NCI-H2227 treated with DMSO at 0.1 percent for 48 hours (cell line): ENCODE measurements around the gene ZNF451.
"Not testable (repeated sequence)": the region's sequence is repeated elsewhere in the genome, so short reads cannot be mapped to it uniquely, and the experiment has no call there.

Experiments used
- DNase-seq: peaks from one replicate; lab custom pipeline; 2025; lab: John Stamatoyannopoulos, UW

Gene ZNF451

DNA sequence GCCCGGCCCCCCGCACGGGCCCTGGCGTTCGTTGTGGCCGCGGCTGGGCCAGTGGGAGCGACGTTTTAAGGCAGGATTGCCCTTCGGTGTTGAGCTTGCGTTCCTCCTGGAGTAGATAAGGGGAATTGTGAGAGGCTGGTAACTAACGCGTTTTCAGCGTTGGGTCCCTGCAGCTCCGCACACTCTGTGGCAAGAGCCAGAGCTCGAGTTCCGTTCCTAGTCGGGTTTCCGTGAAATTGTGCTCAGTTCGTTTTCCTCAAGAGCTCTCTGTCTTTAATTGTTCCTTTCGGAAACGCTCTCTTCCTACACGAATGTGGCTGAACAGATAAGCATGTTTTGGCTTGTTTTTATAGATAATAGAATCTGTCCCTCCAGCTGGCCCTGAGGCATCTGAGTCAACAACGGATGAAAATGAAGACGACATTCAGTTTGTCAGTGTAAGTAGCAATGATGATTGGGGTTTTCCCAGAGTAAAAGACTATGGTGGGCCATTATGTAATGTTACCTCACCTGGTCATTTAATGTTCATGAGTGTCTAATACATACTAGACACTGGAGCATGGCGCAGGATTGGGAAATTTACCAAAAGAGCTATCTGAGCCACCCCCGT is 575 bp downstream of the ZNF451 start:
- not testable (repeated sequence) for DNase-seq

DNA sequence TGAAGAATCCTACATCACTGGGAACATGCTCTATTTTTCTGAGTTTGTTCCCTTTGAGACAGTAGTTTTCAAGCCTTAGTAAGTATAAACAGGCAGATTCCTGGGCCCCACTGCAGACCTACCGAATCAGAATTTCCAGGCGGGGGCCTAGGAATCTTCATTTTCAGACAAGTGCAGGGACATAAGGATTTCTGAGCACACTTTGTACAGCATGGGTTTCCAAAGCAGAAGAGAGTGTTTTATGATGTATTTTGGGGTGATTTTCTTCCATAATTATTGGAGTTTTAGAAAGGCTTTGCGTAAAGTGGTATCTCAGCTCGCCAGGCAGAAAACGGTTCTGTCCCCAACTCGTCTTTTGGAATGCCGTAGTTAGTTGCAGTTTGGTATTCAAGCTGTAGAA is 1.4 kb downstream of the ZNF451 start:
- not testable (repeated sequence) for DNase-seq

DNA sequence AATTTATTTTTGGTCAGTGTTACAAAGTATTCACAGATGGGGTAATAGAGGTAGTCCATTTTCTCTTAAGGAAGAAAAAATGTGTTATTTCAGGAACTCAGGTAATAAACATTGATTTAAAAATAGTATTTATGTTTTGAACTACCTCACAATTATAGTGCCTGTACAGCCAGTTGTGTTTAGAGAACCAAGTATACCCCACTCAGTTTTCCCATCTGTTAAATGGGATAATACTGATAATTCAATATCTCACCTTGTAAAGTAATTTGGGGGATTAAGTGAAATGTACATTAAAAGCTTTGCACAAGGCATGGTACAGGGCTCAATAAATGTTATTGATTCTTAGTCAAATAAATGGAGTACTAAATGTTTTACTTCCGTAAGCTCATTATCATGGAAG is 4.7 kb downstream of the ZNF451 start:
- DNase-seq, result no peak

DNA sequence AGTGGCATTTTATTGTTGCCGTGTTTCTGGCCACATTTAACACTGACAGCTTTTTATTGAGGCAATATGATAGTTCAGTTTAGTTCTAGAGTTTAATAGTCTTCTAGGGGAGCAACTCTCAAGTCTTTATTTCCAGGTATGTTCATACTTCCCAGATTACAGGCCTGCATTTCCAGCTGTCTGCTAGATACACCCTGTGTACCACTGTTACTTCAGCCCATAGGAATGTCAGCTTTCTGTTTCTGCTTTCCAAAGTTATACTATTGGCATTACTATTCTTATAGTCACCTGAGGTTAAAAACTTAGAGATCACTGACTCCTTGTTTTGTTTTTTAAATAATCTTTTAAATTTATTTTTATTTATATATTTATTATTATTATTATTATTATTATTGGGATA is 7.6 kb downstream of the ZNF451 start:
- DNase-seq, result no peak

DNA sequence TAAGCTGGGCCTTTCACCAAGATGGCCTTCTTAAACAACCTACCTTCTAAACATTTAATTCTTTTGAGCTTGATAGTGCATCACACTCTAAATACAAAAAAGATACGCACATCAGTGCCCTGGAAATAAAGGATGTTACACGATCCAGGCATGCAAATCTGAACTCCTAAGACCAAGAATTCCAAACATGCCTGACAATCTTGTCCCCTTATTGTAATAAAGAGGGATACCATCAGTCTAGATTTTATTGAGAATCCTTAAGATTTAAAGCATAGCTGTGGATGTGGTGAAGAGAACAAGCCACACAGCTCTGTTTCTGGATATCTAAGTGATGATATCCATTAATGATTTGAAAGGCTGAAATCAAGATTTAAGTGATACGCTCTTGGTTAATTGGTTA is 13.0 kb downstream of the ZNF451 start:
- no peak for DNase-seq

DNA sequence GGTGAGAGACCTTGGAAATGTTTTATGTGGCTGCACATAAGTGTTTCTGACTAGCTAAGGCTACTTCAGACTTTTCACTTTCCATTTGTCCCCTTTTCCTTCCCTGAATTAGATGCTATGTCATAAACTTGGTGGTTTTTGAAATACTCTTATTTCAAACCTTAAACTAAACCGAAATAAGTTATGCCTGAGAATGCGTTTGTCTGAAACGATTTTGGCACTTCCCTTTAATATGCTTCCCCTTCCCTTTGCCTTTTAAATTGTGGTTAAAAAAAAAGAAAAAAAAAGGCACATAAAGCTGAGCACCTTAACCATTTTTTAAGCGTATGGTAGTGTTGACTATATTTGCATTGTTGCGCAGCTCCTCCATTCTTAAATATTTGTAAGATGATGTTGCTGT is 14.3 kb downstream of the ZNF451 start:
- DNase-seq, result no peak

DNA sequence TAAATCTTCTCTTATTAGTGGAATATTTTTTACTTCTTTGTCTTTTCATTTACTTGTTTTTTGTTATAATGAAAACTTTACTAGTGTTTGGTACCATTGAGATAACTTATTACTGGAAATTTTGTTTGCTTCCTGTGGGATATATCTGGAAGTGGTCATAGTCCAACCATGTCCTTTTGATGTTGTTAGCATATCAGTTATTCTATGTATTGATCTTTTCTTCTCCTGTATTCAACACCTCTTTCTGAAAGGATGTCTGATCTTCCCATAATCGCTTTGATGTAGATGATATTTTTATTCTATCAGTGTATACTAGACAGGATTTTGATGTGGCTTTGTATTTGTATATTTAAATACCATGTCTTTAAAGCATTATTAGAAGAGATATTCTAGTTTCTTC is 17.0 kb downstream of the ZNF451 start:
- no peak for DNase-seq

DNA sequence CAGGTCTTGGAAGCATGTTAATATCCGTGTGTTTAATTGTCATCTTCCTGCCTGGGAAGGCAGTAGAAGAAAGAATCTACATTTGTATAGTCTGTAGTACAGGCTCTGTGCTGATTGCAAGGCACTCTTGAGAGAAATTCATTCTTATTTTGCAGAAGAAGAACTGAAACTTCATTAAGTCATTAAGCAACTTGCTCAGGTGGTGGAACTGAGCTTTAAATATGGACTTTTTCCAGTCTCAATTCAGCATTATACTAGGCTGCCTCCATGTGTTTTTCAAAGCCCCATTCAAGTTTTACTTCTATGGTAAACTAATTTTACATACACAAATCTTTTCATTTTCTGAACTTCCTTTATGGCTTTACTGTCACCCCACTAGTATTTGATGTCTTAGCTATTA is 18.7 kb downstream of the ZNF451 start:
- no peak for DNase-seq

DNA sequence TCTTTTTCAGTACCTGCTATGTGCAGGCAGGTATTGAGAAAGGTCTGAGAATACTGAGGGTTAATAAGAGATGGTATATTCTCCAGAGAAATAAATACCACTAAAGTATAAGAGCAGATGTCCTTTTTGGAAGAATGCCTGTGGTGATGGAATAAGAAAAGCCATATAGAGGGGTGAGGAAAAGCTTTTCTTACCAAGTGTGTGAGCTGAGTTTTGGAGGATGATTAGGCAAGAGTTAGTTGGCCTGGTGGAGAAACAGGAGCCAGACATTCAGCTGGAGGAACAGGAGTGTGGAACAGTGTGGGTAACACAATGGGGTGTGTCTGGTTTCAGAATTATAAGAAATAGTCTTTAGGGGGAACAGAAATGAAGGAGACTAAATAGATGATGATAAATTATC is 19.9 kb downstream of the ZNF451 start:
- DNase-seq, result no peak

DNA sequence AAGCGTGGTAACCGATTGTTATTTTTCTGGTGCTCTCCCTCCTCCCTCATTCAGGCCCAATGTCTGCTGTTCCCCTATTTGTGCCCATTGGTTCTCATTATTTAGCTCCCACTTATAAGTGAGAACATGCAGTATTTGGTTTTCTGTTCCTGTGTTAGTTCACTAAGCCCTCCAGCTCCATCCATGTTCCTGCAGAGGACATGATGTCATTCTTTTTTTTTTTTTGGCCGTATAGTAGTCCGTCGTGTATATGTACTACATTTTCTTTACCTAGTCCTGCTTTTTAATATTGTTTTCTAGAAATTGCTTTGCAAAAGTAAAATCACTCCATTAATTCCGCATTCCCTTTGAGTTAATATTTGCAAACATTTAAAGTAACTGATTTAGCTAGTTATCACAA is 23.1 kb downstream of the ZNF451 start:
- DNase-seq, result no peak

DNA sequence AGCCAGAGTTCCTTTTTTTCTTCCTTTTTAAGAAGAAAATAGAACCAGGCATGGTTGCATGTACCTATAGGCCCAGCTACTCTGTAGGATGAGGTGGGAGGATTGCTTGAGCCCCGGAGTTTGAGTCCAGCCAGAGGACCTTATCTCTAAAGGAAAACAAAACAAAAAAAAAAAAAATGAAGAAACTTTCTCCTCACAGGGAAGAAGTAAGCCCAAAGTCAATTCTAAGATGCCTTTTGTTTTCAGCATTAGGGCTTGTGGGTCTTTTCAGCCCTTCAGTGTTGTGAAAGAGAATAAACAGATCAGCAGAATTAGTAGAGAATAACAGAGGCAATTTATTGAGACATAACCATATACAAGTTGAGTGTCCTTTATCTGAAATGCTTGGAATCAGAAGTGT is 26.8 kb downstream of the ZNF451 start:
- DNase-seq, result no peak

DNA sequence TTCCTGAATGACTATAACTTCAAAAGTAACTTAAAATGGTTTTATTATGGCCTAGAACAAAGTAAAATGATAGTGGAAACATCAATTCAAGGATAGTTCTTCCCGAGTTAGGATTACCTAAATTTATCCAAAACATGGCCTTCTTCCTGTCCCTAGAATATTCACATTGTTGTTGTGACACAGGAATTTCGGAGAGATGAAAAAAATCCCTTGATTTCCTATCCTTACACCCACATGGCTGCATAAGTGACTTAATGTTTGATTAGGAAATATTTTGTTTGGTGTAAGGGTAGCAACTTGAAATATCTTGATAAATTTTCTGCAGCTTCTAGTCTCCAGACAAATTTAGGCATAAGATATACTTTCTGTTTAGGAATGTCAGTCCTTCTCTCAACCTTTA is 27.8 kb downstream of the ZNF451 start:
- DNase-seq, result no peak

DNA sequence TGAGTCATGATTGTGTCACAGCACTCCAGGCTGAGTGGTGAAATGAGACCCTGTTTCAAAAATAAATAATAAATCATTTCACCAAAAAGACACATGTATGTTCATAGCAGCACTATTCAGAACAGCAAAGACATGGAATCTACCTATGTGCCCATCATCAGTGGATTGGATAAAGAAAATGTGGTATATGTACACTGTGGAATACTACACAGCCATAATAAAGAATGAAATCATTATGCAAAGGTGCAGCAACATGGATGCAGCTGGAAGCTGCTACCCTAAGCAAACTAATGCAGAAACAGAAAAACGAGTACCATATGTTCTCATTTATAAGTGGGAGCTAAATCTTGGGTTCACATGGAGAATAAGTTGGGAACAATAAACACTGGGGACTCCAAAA is 33.1 kb downstream of the ZNF451 start:
- no peak for DNase-seq

DNA sequence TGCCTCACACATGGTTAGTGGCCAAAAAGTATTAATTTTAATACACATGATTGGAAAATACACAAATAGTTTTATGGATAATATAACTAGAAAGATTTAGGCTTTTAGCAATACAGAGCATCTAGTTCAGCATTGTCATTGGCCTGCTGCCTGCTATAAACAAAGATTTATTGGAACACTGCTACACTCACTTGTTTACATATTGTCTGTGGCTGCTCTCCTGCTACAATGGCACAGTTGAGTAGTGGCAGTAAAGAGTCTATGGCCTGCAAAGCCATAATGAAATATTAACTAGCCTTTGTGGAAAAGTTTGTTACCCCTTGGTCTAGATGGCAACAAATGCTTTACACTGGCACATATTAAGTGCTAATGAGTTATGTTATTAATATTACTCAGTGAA is 37.8 kb downstream of the ZNF451 start:
- DNase-seq, result no peak

DNA sequence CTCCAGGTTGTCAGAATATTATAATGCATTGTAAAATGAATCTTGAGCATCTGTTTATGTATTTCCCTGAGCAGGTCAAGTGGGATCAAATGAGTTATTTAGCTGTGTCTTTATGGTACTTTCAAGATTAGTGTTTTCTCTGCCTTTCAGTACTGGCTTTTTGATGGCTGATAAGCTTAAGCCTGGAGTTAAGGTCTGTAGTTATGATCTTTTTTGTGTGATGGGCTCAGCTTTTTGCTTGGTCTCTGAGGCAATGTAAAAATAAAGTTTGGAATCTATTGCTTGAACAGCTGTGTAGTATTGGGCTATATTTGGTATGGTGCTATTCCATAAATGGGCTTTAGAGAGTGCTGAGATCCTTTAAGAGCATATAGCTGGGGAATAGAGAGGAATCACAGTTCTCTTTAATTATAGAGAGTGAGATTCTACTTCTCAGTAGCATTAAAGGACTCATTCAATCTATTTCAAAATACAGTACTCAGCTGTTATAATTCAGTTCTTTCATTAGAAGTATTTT is 40.7 kb downstream of the ZNF451 start:
- no peak for DNase-seq

DNA sequence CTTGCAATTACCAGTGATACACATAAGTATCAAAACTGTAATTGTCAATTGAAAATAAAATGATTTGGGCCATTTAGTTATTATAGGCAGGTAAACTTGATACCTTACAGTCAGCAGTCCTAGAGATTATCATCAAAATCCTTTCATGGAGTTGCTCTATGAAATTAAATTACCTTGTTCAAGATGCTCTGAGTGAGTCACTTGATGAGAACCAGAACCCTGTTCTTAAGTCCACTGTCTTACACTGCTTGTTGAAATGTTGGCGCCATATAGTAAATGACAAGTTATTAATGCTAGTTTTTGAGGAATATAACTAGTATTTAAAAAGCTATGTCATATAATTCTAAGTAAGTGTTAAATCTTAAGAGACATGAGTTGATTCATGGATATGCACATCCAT is 45.0 kb downstream of the ZNF451 start:
- DNase-seq, result no peak

DNA sequence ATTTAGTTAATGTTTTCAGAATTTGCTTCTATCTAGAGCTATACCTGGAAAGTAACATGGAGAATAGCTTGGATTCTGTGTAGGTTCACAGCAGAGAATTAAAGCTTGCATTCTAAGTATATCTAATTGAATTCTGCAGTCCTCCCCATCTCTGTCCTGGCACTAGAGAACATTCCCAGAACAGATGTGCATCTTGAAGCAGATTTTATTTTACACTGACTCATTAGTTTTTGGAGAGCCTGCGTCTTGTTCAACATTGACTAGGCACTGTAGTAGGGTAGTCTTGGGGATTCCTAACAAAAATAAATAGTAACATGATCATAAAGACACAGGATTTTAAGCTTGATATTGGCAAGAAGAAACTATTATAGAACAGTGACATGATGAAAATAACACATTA is 45.9 kb downstream of the ZNF451 start:
- DNase-seq, result no peak

DNA sequence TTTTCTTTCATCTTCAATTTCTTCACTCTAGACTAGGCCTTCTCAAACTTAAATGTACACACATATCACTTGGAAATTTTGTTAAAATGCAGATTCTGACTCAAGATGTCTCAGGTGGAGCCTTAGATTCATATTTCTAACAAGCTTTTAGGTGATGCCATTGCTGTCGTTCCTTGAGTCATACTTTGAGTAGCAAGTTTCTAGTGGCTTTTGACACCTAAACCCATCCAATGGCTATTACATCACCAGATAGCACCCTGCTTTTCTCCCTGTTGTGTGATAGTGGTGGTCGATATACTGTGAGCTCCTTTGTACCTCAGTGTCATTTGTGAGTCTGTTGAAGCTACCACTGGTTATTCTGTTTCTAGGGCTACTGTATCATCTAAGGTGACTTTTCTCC is 47.4 kb downstream of the ZNF451 start:
- DNase-seq, result no peak

DNA sequence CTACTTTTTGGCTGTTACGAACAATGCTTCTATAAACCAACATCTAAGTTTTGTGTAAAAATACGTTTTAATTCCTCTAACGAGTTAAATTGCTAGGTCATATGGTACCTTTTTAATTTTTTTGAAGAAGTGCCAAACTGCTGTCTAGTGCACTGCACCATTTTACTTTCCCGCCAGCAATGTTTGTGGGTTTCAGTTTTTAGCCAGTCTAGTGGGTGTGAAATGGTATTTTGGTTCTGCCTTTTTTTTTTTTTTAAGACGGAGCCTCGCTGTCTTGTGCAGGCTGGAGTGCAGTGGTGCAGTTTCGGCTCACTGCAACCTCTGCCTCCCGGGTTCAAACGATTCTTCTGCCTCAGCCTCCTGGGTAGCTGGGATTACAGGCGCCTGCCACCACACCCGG is 48.0 kb downstream of the ZNF451 start:
- DNase-seq, result no peak

DNA sequence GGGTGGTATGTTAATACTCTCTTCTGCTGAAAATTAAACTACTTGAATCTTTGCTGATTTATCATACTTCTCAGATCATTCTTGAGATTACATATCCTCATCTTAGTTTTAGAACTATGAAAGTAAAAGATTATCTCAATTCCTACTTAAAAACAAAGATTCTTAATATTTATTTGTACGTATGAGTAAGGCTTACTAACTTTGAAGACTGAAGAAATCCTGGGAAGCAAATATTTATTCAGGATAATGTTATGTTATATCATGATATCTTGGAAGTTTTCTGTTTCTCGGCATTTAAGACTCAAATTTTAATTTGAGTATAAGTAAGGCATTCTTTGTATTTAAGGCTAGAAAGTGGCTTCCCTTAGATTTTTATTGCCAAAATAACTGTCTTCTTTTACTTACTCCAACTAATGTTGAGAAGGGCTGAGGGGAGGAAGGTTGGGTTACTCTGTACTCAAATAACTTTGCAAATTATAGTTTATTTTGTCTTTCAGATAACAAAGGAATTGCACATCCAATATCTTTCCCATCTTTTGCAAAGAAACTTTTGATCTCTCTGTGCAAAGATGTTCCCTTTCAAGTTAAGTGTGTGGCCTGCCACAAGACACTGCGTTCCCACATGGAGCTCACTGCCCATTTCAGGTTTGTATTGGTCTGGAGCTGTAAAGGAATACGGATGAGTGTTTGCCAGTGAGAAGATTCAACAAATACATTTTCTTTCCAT is 51.6 kb downstream of the ZNF451 start:
- DNase-seq, result no peak

DNA sequence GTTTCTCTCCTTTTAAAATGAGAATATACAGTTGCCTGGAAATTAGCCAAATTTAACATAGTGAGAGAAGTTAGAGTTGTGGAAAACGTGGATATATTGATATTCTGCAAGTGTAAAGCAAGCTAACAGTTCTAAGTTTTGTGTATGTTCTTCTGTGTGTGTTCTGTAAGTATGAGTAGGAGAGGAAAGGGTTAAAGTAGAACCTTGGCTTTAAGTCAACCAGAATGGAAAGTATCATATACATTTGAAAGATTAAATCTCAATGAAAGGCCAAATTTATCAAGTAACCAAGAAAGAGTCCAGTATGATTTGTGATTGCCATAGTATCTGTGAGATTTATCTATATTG is 52.2 kb downstream of the ZNF451 start:
- no peak for DNase-seq

DNA sequence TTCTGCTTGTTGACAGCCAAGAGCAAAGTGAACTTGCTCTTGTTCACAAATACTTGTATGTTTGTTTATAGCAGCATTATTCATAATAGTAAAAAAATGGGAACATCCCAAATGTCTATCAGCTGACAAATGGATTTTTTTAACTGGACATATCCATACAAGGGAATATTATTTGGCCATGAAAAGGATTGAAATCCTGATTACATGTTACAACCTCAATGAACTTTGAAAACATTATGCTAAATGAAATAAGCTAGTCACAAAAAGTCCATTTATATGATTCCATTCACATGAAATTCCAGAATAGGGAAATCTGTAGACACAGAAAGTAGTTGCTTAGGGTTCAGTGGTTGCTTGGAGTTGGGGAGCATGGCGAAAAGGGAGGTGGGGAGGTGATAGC is 53.7 kb downstream of the ZNF451 start:
- no peak for DNase-seq

DNA sequence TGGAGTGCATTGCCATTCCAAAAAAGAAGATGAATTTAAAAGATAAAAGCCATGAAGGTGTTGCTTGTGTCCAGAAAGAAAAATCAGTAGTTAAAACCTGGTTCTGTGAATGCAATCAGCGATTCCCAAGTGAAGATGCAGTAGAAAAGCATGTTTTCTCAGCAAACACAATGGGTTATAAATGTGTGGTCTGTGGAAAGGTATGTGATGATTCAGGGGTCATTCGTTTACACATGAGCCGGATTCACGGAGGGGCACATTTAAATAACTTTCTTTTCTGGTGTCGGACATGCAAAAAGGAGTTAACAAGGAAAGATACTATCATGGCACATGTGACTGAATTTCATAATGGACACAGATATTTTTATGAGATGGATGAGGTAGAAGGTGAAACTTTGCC is 57.4 kb downstream of the ZNF451 start:
- DNase-seq, result no peak
